Activated effector memory CD4-positive, alpha-beta T cell treated with Interleukin-2 at 50 U/mL for 16 hours (primary cell): ENCODE results near the gene RMND5B.
"Not testable (repeated sequence)": the region's sequence is repeated elsewhere in the genome, so short reads cannot be mapped to it uniquely, and the experiment has no call there.

Experiments used
- DNase-seq: peaks from one replicate; pipeline ENCODE4 v3.0.0-alpha.2; 2020

RMND5B gene

DNA sequence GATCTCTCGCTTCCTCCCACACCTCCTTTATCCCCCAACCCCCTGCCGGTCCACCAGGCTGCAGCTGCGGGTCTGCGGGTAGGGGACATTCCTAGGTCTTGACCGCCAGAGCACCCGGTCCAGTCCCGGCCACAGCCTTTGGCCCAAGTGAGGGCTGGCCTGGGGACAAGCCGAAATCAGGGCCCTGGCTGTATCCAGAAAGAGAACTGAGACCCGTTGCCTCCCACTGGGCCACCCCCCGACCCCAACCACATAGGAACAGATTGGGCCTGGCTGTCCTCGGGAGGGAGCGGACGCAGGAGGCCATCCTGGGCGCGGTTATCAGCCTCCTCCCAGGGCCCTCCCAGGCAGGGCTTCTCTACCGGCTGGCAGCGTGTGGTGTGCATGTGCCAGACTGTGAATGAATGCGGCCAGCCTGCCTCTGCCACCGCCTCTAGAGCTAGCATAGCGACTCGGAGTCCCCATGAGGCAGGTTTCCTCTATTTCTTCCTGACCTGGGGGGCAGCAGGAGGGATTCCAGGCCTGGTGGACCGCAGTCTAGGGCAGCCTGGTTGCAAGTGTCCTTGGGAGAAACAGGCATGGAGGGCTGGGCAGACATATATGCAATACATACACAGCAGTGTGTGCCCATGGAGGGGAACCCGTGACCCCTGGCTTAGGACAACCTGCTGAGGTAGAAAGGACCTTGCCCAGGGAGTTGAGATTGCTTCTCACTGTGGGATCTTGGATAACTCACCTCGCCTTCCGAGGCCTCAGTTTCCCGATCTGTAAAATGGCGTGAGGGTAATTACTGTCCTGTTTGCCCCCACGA lies 16.3 kb upstream of the RMND5B start:
- peak; percentile 42 for DNase-seq

DNA sequence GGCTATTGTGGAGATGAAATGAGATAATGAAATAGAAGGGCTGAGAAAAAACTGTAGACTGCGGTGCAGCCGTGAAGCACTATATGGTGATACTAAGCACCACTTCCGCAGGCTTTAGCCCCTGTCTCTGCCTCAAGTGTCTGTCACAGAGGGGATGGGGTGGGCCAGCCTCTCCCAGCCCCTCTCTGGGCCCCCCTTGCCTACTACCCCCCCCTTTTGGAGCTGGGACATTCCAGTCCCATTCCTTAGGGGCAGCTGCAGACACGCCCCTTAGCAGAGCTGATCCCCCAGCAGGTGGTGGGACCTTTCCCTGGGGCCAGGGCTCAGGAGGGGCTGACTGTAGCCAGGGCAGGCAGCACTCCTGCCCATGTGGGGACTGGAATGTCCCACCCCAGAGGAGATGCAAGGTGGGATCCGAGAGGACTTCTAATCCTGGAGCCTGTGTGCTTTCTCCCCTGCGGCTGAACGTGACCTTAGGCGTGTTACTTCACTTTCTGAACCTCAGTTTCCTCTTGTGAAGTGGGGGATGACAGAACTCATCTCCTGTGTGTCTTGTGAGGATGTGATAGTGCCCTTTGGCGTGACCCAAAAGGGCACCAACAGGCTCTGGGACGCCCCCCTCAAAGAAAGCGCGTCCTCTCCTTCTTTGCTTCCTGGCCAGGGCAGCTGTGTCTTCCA lies 15.5 kb upstream of the RMND5B start:
- DNase-seq = no peak

DNA sequence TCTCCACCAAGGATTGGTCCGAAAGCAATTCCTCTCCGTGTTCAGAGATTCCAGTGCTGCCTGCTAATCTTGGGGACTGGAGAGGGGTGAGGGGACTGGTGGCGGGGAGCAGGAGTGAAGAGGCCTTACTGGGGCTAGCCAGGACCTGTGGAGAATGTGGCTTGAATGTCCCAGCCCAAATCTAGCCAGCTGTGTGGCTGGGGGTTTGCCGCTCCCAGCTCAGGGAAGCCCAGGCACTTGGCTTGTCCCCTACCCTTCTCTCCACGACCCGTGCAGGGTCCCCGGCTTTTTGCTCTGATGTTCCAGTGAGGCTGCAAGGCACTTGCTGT lies 15.0 kb upstream of the RMND5B start:
- DNase-seq = no peak

DNA sequence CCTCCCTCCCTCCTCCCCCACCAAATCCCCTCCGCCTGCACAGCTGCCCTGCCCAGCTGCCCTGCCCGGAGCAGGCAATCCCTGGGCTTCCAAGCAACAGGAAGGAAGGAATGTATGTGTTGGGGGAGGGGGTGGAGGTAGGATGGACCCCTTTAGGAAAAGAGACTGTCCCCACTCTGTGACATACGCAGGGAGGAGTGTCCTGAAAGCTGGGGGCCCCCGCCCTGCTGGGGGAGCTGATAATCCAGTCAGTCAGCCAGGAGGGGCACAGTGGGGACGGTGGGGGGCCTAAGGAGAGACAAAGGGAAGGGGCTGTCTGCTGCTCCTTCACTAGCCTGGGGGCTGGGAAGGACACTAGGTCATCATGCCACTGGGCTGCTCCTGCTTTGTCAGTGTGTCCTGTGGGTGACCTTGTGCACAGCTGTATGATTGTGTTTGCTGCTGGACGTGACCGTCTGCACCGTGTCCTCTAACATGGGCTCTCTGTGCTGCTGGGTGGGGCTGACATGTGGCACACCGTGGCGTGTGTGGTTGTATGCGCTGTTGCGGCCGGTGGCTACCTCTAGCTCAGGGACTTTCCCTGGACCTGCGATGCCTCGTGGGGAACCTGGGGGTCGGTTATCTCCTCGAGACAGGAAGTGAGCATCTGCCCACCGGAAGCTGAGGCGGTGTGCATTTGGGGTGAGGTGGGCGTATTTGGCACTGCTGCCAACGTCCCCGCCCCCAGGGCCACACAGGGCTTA lies 14.5 kb upstream of the RMND5B start:
- DNase-seq = peak; percentile 56

DNA sequence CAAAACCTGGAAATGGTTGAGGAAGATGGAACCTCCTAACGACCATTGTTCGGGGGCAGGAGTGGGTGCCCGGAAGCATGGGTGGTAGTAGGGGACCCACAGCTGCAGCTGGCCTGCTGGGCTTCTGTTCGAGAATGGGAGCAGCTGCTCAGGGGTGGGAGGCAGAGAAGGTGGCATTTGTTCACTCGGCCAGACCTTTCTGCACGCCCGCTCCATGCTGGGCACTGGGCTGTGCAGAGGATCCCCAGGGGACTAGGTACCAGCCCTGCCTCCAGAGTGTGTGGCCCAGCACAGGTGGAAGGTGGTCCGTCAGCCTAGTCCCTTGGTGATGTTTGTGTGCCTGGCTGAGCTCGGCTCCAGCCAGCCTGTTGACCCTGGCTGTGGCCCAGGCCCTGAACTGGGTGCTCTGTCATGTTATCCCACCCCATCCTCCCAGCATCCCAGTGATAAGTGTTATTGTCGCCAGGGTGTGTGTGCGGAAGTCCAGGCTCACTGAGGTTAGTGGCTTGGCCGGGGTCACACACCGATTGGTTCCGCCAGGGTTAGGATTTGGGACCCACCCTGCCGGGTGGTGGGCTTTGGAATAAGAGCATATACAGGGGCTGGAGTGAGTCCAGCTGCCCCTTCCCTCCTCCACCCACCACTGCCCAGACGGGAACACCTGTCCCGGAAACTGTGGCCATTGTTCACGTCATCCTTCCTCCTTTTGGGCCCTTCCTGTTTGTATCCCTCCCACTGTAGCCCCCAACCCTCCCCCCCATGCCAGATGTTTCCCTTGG lies 12.7 kb upstream of the RMND5B start:
- DNase-seq = no peak

DNA sequence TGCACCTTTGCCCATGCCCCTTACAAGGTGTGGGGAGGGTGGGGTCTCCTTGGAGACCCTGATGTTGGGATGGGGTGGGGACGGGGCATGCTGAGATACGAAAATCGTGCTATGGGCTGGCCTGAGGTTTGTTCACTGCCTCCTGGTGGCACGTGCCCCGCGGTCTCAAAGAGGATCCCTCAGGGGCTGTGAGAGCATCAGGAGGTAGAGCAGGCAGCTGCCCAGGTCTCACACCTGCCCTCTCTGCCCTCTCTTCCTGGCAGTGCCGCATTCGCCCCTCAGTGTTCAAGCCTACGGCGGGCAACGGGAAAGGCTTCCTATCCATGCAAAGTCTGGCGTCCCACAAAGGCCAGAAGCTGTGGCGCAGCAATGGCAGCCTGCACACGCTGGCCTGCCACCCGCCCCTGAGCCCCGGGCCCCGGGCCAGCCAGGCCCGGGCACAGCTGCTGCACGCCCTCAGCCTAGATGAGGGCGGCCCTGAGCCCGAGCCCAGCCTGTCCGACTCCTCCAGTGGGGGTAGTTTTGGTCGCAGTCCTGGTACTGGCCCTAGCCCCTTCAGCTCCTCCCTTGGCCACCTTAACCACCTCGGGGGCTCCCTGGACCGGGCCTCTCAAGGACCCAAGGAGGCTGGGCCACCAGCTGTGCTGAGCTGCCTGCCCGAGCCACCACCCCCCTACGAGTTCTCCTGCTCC lies 10.8 kb upstream of the RMND5B start:
- no peak for DNase-seq

DNA sequence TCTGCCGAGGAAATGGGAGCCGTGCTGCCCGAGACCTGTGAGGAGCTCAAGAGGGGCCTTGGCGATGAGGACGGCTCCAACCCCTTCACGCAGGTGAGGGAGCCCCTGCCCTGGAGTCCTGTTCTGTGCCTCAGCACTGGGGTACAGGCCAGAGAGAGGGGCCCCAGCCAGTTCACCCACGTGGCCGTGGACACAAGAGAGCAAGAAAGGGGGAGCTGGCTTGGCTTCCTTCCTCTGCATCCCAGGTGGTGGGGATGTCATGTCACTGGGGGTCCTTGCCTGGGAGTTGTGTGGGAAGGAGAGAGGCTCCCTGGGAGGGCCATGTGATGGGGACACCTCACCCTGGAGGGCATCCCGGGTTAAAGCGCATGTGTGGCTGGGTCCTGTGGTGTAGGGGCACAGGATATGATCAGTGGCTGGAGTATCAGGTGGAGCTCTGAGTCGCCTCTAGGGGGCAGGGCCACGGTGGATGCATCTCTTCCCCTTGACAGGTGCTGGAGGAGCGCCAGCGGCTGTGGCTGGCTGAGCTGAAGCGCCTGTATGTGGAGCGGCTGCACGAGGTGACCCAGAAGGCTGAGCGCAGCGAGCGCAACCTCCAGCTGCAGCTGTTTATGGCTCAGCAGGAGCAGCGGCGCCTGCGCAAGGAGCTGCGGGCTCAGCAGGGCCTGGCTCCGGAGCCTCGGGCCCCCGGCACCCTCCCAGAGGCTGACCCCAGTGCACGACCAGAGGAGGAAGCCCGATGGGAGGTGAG lies 10.0 kb upstream of the RMND5B start:
- peak; percentile 83 for DNase-seq

DNA sequence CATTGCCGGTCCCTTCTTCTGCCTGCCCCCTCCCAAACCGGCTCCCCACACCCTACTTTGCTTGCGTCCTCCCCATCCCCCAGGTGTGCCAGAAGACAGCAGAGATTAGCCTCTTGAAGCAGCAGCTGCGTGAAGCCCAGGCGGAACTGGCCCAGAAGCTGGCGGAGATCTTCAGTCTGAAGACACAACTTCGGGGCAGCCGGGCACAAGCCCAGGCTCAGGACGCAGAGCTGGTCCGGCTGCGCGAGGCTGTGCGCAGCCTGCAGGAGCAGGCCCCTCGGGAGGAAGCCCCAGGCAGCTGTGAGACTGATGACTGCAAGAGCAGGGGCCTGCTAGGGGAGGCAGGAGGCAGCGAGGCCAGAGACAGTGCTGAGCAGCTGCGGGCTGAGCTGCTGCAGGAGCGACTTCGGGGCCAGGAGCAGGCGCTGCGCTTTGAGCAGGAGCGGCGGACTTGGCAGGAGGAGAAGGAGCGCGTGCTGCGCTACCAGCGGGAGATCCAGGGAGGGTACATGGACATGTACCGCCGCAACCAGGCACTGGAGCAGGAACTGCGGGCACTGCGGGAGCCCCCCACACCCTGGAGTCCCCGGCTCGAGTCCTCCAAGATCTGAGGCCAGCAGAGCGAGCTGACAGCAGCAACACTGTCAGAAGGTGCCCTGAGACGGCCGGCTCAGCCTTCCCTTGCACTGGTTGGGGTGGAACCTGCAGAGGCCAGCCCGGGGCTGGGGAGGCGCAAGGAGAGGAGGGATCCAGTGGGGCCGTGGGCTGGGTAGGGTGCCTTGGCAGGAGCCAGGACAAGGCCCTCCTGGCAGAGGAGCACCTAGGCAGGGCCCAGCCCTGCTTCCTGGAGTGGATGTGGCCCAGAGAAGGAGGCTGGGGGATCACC lies 9.2 kb upstream of the RMND5B start:
- no peak for DNase-seq

DNA sequence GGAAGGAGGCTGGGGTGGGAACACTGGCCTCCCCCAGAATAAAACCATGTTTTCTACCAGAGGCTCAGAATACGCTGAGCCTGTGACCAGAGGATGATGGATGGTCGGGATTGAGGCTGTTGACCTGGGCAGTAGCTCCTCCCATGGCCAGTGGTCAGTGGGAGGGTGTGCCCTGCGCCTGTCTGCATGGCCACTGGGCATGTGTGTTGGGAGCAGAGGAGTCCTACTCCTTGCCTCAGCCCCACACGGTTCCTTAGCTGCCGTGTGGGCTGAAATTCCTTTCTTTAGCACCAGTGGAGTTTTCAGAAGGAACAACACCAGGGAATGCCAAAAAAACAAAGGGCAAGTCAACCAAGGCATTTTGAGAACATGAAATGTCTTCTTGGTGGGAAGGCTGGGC lies 8.5 kb upstream of the RMND5B start:
- DNase-seq = no peak

DNA sequence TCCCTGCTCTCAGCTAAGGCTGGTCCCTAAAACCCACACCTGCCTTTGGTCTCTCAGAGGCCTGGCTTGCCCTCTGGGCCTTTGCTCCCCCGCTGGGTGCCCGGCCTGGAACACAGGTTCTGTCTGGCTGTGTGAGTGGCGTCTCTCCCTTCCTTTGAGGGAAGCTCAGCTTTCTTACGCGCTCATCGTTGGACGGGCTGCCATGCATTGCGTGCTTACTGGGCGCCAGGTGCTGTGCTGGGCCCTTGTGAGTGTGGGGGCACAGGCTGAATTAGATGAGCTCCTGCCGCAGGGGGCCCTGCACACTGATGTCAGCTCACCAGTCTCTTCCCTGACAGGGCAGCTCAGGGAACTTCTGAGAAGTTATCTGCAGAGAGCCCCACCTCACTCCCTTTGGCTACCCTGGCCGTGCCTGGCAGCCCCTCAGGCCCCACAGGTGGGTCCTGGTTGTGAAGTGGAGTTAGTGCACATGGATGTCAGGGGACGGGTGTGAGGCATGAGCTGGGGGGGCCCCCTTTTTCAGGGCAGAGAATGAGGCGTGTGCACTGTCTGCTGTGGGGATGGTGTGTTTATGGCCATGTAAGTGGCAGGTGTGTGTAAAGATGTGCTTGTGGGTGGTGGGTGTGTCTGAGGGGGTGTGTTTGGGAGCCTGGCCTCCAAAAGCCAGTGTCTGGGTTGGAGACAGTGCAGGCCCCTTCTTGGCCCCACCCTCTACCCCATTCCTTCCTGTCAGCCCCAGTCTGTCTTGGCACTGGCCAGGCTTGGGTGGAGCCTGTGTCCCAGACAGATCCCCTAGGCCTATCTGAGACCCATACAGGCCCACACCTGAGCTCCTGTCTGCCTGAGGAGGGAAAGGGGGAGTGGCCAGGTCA lies 7.5 kb upstream of the RMND5B start:
- no peak for DNase-seq

DNA sequence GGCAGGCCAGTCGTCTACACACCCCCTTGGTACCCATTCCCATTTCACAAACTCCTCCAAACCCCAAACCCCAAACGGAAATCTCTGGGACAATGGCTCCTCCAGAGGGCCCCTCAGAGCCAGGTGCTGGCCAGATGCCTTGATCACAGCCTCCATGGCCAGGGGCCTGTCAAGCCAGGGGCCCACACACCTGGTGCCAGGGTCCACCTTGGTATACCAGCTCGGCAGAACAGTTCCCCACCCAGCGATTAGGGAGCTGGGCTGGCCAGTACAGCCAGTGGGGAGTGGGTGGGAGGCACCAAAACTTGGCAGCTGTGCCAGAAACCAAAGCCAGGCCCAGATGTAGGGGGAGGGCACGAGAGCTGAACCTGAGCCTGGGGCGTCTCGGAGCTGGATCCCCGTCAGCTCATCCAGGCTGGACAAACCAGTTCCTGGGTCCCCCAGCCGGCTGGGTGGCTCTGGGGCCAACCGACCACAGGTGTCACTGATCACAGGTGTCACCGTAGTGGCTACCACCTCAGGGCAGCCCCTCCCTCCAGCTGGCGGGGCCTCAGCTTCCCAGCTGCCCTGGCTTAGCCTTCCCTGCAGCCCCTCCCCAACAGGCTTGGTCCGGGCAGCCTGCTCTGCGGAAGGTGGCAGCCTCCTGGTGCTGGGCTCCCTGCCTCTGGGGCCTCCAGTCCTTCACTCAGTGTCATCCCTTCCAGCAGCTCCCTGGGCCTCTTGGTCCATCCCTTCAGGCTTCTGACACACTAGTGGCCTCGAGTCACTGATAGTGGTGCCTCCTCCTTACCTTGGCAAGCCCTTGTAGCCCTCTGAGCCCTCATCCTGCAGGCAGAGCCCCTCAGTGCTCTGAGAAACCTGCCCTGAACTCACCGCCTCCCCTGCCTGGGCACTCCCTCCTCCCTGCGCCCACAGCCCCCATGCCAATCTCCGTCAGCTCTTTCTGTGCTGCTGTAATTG lies 6.6 kb upstream of the RMND5B start:
- DNase-seq = no peak

DNA sequence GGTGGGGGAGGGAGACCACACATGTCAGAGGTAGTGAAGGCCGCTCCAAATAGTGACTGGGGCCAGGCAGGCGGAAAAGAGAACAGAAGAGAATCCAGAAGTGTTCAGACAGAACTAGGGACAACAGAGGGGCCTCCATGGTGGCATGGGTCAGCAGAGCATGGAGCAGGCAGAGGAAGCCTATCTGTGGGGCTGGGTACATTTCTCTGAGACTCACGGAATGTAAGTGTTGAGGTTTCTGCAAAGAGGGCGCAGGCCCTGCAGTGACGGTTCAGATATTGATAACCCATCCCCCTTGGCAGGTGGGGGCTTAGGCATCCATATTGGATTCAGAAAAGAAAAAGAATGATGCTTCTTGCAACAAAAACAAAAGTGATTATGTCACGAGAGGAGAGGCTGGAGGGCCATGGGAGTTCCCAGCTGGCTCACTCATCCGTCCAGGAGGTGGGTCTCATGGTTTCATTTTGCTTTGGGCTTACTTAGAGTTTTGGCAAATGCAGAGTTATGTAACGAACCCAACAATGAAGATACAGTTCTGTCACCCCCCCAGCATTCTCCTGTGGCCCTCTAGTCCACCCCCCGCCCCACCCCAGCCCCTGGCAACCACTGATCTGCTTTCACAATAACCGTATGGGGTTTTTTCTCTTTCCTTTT lies 5.4 kb upstream of the RMND5B start:
- DNase-seq = no peak

DNA sequence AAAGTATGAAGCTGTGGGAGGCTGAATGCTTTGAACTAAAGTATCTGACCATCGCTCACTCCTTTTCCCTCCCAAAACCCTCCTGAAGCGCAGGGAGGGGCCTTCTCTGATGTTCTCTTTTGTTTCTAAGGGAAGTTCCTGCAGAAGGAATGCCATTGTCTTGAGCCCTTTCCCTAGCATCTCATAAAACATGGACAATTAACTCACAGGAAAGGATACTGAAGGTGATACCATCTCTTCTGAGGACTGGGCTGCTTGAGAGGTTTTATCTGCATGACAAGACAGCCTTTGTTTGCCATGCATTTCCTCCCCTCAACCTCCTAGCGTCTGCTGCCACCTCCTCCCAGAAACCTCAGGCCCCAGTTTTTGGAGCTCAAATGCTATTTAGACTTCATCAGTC lies 4.3 kb upstream of the RMND5B start:
- DNase-seq = no peak

DNA sequence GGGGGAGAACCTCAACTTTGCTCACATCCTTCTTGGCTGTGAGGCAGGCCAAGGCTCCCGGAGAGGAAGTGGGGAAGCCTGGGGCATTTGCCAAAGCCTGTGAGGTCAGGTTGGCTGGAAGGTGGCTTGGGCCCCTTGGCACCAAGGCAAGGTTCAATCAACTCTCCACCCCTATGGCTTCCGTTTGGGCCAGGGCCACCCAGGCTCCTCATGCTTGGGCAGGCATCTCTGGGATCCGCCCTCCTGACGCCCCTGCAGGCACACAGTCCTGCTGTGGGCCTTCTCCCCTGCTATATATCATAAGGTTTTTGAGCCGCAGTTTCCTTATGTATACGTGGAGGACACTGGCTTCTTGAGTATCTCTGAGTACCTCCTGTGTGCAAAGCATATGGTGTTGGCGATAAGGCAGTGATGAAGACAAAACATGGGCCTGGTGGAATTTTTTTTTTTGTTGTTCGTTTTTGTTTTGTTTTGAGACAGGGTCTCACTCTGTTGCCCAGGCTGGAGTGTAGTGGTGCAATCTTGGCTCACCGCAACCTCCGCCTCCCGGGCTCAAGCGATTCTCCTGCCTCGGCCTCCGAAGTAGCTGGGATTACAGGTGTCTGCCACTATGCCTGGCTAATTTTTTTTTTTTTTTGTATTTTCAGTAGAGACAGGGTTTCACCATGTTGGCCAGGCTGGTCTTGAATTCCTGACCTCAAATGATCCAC lies 3.4 kb upstream of the RMND5B start:
- not testable (repeated sequence) for DNase-seq

DNA sequence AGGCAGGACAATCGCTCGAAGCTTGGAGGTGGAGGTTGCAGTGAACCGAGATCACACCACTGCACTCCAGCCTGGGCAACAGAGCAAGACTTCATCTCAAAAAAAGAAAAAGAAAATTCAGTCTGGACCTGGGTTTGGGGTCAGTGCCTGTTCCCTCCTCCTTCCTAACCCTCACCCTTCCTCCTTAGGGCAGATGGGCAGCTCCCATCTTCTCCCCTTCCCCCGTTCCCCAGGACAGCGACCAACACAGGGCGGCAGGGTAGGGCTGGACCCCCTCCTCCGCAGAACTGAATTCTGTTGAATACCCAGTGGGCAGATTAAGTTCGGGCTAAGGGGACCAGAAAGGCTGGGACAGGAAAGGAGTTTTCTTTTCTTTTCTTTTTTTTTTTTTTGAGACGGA lies 1.5 kb upstream of the RMND5B start:
- DNase-seq = no peak

DNA sequence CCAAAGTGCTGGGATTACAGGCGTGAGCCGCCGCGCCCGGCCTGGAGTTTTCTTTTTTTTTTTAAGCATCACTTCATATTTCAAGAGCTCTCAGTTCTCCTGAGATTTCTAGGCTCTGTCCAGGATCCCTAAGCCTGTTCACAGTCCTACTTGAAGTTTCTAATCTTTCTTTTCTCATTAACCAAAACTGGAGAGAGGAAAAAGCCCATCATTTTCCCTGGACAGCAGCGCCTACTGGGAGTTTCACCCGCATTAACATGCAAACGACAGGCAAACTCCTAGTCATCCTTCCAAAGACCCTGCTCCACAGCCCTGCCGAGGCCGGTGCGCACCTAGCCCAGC lies 609 bp upstream of the RMND5B start:
- not testable (repeated sequence) for DNase-seq

DNA sequence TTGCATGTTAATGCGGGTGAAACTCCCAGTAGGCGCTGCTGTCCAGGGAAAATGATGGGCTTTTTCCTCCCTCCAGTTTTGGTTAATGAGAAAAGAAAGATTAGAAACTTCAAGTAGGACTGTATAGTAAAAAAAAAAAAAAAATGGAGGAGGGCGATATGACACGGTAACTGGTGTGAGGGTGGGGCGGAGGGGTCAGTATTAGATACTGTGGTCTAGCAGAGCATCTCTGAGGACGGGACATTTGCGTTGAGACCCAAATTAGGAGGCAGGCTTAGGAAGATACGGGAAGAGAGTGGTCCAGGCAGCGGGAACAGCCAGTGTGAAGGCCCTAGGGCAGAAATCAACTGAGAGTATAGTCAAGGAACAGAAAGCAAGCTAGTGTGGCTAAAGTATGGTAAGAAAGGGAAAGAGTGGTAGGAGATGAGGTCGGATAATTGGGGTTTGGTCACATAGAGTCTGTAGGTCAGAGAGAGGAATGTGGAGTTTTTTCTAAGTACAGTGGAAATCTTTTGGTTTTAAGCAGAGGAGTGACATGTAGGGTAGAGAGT lies 707 bp downstream of the RMND5B start:
- DNase-seq = no peak
